ENCODE data around the gene STXBP2. TPM values are rescaled to one million over a fixed set of nuclear protein-coding genes. Genes with fewer than 3 reads are reported as not detected.

STXBP2 gene
- total RNA-seq, 4 donors from 2014 or later, result 48.8 to 89.2 (median 70.2) TPM

DNA sequence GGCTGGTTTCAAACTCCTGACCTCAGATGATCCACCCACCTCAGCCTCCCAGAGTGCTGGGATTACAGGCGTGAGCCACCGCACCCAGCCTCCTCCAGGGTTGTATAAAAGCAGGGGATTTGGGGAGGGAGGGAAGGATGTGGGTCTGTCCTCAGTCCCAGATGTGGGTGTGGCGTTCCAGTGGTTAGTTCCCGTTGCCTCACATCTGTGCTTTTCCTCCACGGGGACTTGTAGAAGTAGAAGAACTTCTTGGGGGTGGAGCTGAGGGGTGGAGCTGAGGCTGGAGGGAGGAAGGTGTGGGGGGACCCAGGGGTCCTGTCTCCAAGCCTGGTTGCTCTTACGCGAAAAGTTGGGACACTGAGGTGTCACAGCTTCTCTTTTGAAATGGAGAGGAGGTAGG, 39.5 kb downstream of the STXBP2 start:
- Histone ChIP-seq H3K36me3 (no peaks in the 10 kb centered on the region), H3K27ac (no peak overlapping the region), H3K27me3 (no peaks in the 10 kb centered on the region), H3K4me3 (replicated peaks in 1 of 3) (no peak overlapping the region), H3K9me3 (no peaks in the 10 kb centered on the region), H3K4me1 (peaks cover under 1 to 2% of the 10 kb centered on the region in 2 donors)
- TF ChIP-seq, protein P1, sequence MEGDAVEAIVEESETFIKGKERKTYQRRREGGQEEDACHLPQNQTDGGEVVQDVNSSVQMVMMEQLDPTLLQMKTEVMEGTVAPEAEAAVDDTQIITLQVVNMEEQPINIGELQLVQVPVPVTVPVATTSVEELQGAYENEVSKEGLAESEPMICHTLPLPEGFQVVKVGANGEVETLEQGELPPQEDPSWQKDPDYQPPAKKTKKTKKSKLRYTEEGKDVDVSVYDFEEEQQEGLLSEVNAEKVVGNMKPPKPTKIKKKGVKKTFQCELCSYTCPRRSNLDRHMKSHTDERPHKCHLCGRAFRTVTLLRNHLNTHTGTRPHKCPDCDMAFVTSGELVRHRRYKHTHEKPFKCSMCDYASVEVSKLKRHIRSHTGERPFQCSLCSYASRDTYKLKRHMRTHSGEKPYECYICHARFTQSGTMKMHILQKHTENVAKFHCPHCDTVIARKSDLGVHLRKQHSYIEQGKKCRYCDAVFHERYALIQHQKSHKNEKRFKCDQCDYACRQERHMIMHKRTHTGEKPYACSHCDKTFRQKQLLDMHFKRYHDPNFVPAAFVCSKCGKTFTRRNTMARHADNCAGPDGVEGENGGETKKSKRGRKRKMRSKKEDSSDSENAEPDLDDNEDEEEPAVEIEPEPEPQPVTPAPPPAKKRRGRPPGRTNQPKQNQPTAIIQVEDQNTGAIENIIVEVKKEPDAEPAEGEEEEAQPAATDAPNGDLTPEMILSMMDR (IDR thresholded peaks at IDR 0.05), result no peak
- no peak for TF ChIP-seq POLR2A (IDR thresholded peaks at IDR 0.05)
- 37 to 42% methylated on average over 7 of the region's 7 CpGs for WGBS, 2 donors
- intact Hi-C loops (cut with DNase I), result no loop called here
- no peak for DNase-seq

DNA sequence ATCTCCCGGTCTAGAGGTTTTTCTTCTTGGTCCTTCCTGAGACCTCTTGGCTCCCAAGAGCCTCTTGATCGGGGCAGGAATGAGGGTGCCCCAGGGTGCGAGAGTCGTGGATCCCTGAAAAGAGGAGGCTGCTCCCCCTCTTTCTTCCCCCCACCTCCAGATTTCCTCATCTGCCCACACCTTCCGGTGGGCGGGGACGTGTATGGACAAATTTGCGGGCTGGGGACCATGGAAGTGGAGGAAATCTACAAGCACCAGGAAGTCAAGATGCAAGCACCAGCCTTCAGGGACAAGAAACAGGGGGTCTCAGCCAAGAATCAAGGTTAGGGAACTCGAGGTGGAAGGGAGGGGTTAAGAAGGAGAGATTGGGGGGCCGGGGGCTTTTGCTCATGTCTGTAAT, 39.9 kb downstream of the STXBP2 start, which contains the start of gene MCEMP1:
Gene MCEMP1, plus strand, starts transcription at position 237 of the 400 bp plus-strand sequence. Its CDS starts 31 bp downstream, at position 268.
- Histone ChIP-seq H3K27me3 (no peaks in the 10 kb centered on the region), H3K36me3 (no peaks in the 10 kb centered on the region), H3K9me3 (no peaks in the 10 kb centered on the region), H3K27ac (no peak within 1 kb of the TSS), H3K4me3 (replicated peaks in 1 of 3) (no peak within 1 kb of the TSS), H3K4me1 (peaks cover 5 to 6% of the 10 kb centered on the region in 2 donors)
- 28 to 33% methylated on average over 10 of the region's 10 CpGs for WGBS, 2 donors
- intact Hi-C loops (cut with DNase I), result no loop called here
- no peak for TF ChIP-seq POLR2A (IDR thresholded peaks at IDR 0.05)
- TF ChIP-seq, protein P1 (IDR thresholded peaks at IDR 0.05), result no peak
- DNase-seq, result no peak

DNA sequence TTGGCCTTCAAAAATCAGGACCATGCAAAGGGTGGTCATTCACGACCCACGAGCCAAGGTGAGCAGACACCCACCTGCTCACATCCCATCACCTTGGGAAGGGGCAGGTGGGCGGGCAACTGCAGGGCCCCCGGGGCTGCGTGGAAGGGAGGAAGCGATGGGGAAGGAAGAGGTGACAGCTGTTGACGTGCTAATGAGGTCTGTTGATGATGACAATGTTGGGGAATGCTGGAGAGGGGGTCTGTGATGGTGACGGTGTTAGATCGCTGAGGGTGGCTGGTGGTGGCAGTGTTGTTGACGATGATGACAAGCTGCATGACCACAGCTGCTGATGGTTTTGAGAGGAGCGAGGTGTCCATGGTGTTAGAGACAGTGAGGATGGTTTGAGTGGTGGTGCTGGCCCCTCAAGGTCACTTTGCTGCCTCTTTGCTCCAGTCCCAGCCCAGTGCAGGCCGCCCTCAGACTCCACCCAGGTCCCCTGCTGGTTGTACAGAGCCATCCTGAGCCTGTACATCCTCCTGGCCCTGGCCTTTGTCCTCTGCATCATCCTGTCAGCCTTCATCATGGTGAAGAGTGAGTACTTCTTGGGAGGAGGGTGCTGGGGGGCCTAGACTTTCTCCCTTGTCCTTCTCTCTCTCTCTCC, 40.9 kb downstream of the STXBP2 start:
- Histone ChIP-seq H3K9me3 (no peaks in the 10 kb centered on the region), H3K36me3 (peaks cover 0 to 5% of the 10 kb centered on the region in 2 donors), H3K27me3 (no peaks in the 10 kb centered on the region), H3K4me3 (replicated peaks in 1 of 3) (no peak overlapping the region), H3K4me1 (peaks cover 6 to 9% of the 10 kb centered on the region in 2 donors), H3K27ac (no peak overlapping the region)
- no peak for DNase-seq
- intact Hi-C loops (cut with DNase I), result no loop called here
- no peak for TF ChIP-seq POLR2A (IDR thresholded peaks at IDR 0.05)
- TF ChIP-seq, protein P1 (IDR thresholded peaks at IDR 0.05), result no peak
- WGBS, 2 donors, result 56 to 60% methylated on average over 12 of the region's 12 CpGs

DNA sequence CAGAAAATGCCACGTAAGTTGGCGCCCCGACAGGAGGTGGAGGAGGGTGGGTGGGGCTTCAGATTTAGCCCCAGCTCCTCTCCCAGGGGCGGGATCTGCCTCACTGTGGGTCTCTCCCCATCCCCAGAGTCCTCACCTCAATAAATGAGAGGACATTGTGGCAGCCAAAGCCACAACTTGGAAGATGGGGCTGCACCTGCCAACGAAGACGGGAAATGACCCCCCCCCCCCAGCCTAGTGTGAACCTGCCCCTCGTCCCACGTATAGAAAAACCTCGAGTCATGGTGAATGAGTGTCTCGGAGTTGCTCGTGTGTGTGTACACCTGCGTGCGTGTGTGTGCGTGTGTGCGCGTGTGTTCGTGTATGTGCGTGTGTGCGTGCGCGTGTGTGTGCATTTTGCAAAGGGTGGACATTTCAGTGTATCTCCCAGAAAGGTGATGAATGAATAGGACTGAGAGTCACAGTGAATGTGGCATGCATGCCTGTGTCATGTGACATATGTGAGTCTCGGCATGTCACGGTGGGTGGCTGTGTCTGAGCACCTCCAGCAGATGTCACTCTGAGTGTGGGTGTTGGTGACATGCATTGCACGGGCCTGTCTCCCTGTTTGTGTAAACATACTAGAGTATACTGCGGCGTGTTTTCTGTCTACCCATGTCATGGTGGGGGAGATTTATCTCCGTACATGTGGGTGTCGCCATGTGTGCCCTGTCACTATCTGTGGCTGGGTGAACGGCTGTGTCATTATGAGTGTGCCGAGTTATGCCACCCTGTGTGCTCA, 42.3 kb downstream of the STXBP2 start:
- H3K4me1 ChIP-seq, result peaks cover 6 to 9% of the 10 kb centered on the region in 2 donors
- WGBS, 2 donors, result 54 to 57% methylated on average over 27 to 30 of the region's 30 CpGs
- H3K4me3 ChIP-seq (replicated peaks in 1 of 3), result no peak overlapping the region
- H3K27me3 ChIP-seq, result no peaks in the 10 kb centered on the region
- H3K27ac ChIP-seq, result no peak overlapping the region
- H3K36me3 ChIP-seq, result peaks cover 0 to 10% of the 10 kb centered on the region in 2 donors
- DNase-seq, result no peak
- TF ChIP-seq POLR2A (IDR thresholded peaks at IDR 0.05), result no peak
- TF ChIP-seq, protein P1 (IDR thresholded peaks at IDR 0.05), result no peak
- H3K9me3 ChIP-seq, result no peaks in the 10 kb centered on the region
- intact Hi-C loops (cut with DNase I), result no loop called here

All from thyroid gland (tissue), 4 donors.